Parathyroid adenoma (tissue), 2 donors: ENCODE results near the gene GPN2.

Experiments
- H2AFZ ChIP-seq: fragments of 300-600 bp; sonication (generic); one replicate; pipeline ENCODE4 v1.7.0; 2017; ENCODE audit warnings: antibody characterized with exemption, mild to moderate bottlenecking
- H3K27ac ChIP-seq: fragments of 300-600 bp; sonication (generic); one replicate; pipeline ENCODE4 v1.7.0; 2017
- H3K27me3 ChIP-seq: fragments of 300-600 bp; sonication (generic); one replicate; pipeline ENCODE4 v1.7.0; 2017; ENCODE audit warnings: low read length; ENCODE audit not compliant: control insufficient read depth, insufficient read depth
- H3K36me3 ChIP-seq: fragments of 300-600 bp; sonication (generic); one replicate; pipeline ENCODE4 v1.7.0; 2017; ENCODE audit warnings: low read length; ENCODE audit not compliant: control insufficient read depth, insufficient read depth
- H3K4me1 ChIP-seq: fragments of 300-600 bp; sonication (generic); one replicate; pipeline ENCODE4 v1.7.0; 2017; ENCODE audit warnings: control low read depth
- H3K4me2 ChIP-seq: fragments of 300-600 bp; sonication (generic); one replicate; pipeline ENCODE4 v1.7.0; 2017; ENCODE audit warnings: low read length
- H3K4me3 ChIP-seq: fragments of 300-600 bp; sonication (generic); one replicate; pipeline ENCODE4 v1.7.0; 2017; ENCODE audit warnings: low read depth, low read length
- H3K79me2 ChIP-seq: fragments of 300-600 bp; sonication (generic); one replicate; pipeline ENCODE4 v1.7.0; 2017; ENCODE audit warnings: control low read depth
- H3K9ac ChIP-seq: fragments of 300-600 bp; sonication (generic); one replicate; pipeline ENCODE4 v1.7.0; 2017; ENCODE audit warnings: mild to moderate bottlenecking
- H3K9me3 ChIP-seq: fragments of 300-600 bp; sonication (generic); one replicate; pipeline ENCODE4 v1.7.0; 2017; ENCODE audit warnings: low read length; ENCODE audit not compliant: control insufficient read depth
- CTCF ChIP-seq: fragments of 300-600 bp; sonication (generic); IDR thresholded peaks from one replicate; pipeline ENCODE4 v1.7.0; 2017; ENCODE audit warnings: antibody characterized with exemption, mild to moderate bottlenecking
- donor health status: primary hyperparathyroidism.

The GPN2 gene

GRCh38 chr1:26932531-26932930 is 42.4 kb upstream of the GPN2 start:
- no peak overlapping the region for H3K27ac ChIP-seq
- no peaks in the 10 kb centered on the region for H3K9me3 ChIP-seq
- no peak for TF ChIP-seq CTCF
- no peaks in the 10 kb centered on the region for H3K4me1 ChIP-seq
- H2AFZ ChIP-seq, result no peak overlapping the region
- peaks cover 2% of the 10 kb centered on the region for H3K79me2 ChIP-seq
- H3K4me2 ChIP-seq, result no peak overlapping the region
- H3K27me3 ChIP-seq, result no peaks in the 10 kb centered on the region
- no peak overlapping the region for H3K4me3 ChIP-seq
- no peaks in the 10 kb centered on the region for H3K36me3 ChIP-seq
- H3K9ac ChIP-seq, result no peak overlapping the region

GRCh38 chr1:26923711-26924110 is 33.6 kb upstream of the GPN2 start:
- Histone ChIP-seq H3K27me3 (no peaks in the 10 kb centered on the region), H3K79me2 (peaks cover 12% of the 10 kb centered on the region)

GRCh38 chr1:26922901-26923300 is 32.8 kb upstream of the GPN2 start:
- no peaks in the 10 kb centered on the region for H3K27me3 ChIP-seq
- no peaks in the 10 kb centered on the region for H3K9me3 ChIP-seq
- TF ChIP-seq CTCF, result no peak
- no peaks in the 10 kb centered on the region for H3K4me1 ChIP-seq
- H3K79me2 ChIP-seq, result peaks cover 12% of the 10 kb centered on the region
- H3K4me3 ChIP-seq, result peak overlapping the region; percentile 89
- H2AFZ ChIP-seq, result no peak overlapping the region
- peak overlapping the region; percentile 89 for H3K4me2 ChIP-seq
- no peak overlapping the region for H3K27ac ChIP-seq
- no peaks in the 10 kb centered on the region for H3K36me3 ChIP-seq
- no peak overlapping the region for H3K9ac ChIP-seq

More at GRCh38 chr1:26923711-26924110, 33.6 kb upstream of the GPN2 start:
- Histone ChIP-seq H3K36me3 (no peaks in the 10 kb centered on the region), H3K4me3 (no peak overlapping the region), H3K9me3 (no peaks in the 10 kb centered on the region), H3K4me1 (no peaks in the 10 kb centered on the region), H2AFZ (no peak overlapping the region), H3K4me2 (no peak overlapping the region), H3K9ac (no peak overlapping the region), H3K27ac (no peak overlapping the region)
- no peak for TF ChIP-seq CTCF

- Histone ChIP-seq H3K79me2 (peaks cover 12% of the 10 kb centered on the region), H3K4me3 (peak overlapping the region; percentile 89), H3K9ac (peak overlapping the region; percentile 61), H3K4me1 (no peaks in the 10 kb centered on the region), H3K36me3 (no peaks in the 10 kb centered on the region), H3K27ac (no peak overlapping the region), H3K4me2 (peak overlapping the region; percentile 89), H2AFZ (no peak overlapping the region), H3K27me3 (no peaks in the 10 kb centered on the region), H3K9me3 (no peaks in the 10 kb centered on the region)
- TF ChIP-seq CTCF, result no peak
These were observed 32.3 kb upstream of the GPN2 start for GRCh38 chr1:26922431-26922729.

- no peak for TF ChIP-seq CTCF
- Histone ChIP-seq H3K27ac (peak within 1 kb of the TSS; percentile 66), H3K9me3 (no peaks in the 10 kb centered on the region), H3K4me1 (no peaks in the 10 kb centered on the region), H2AFZ (peak within 1 kb of the TSS; percentile 94), H3K27me3 (no peaks in the 10 kb centered on the region), H3K36me3 (no peaks in the 10 kb centered on the region), H3K4me2 (peak within 1 kb of the TSS; percentile 89), H3K79me2 (peaks cover 12% of the 10 kb centered on the region), H3K9ac (peak within 1 kb of the TSS; percentile 61), H3K4me3 (peak within 1 kb of the TSS; percentile 89)
These were observed 31.7 kb upstream of the GPN2 start, which contains the start of gene NUDC for GRCh38 chr1:26921540-26922430. Gene NUDC (plus strand): TSS chr1:26921743. CDS start chr1:26921849, 106 bp downstream.
